Activated gamma-delta T cell treated with anti-CD3 and anti-CD28 coated beads, Interleukin-2, amount 50 U/mL, for 16 hours (primary cell): ENCODE data around the gene SAMD9.
"Not testable (repeated sequence)": the region's sequence is repeated elsewhere in the genome, so short reads cannot be mapped to it uniquely, and the experiment has no call there.

ENCODE experiments used
- DNase-seq: peaks from one replicate; pipeline ENCODE4 v3.0.0-alpha.2; 2020; ENCODE audit warnings: low read depth

SAMD9 gene

DNA sequence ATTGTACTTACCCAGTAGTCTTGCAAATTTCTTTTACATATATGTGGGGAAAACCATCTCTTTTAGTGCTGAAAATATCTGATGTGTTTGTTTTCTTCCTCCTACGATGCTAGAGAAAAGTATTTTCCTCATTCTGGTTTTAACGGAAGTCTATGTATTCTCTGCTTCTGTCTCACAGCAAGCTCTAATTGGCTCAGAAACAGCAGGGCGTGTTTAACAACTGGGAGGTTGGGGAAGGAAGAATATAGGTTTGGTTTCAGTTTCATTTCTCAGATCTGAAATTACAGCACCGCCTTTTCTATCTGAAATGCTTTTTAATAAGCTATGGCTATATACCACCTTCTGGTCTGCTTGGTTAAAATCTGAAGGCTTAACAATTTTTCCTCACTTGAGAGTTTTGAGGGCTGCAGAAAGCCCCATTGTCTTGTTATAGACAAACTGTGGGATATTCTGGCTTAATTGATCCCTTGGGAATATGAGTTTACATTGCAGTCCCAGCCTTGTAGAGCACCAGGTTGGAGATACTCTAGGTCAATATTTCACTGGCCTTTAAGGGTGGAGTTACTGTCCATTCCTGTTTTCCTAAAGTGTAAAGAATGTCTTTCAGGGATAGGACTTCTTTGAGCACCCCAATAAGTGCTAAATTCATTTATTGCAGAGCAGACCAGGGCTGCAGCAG, at the start of gene SAMD9:
Gene SAMD9 (minus strand): TSS at position 128 of the 679 bp plus-strand sequence. CDS start 11,882 bp downstream, outside the sequence.
- peak; percentile 29 for DNase-seq

DNA sequence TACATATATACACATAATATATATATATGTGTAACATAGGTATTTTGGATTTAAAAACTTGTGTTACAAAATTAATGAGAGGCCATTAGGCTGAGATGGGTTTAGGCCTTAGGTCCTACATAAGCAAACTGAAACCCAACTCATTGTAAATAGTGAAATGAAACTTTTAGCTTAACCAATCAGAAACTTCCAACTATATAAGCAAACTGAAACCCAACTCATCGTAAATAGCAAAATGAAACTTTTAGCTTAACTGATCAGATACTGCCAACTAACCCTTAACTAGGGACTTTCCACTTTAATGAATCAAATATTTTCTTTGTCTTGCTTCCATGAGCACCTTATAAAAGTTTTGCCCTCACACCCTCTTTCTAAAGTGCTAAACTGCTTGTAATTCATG, 47.7 kb upstream of the SAMD9 start:
- no peak for DNase-seq

DNA sequence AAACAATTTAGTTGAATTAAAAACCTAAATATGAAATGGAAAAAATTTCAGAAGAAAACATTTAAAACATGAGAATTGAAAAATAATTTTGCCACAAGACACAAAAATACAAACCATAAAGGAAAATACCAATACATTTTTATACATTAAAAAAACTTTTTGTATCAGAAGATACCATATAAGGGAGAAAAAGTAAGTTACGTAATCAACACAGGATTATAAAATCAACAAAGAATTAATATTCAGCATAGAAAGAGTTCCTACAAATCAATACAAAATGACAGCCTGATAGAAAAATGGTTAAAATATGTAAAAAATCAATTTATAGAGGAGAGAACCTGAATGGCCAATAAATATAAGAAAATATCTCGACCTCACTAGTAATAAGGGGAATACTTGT, 47.0 kb upstream of the SAMD9 start:
- no peak for DNase-seq

DNA sequence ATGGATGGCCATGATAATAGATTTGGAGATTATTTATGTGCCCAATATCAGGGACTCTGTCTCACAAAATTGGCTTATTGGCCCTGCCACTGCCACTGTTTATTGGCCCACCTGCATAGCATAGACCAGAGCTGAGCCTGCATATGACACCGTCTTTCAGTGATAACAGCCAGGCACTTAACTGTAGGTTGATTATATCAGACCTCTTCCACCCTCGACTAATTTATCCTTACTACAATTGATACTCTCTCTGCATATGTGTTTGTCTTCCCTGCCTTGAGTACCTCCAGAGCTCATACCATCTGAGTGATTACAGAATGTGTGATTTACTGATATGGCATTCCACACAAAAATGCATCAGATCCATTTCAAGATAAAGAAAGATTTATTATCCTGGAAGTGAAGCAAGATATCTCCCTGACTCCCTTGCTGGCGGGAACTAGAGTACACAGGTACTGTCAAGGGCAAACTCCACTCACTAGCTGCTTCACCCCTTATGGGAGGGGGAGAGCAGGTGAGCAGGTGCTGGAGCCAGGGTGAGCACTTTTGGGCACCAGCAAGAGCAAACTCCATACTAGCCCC, 43.5 kb upstream of the SAMD9 start:
- DNase-seq = no peak

DNA sequence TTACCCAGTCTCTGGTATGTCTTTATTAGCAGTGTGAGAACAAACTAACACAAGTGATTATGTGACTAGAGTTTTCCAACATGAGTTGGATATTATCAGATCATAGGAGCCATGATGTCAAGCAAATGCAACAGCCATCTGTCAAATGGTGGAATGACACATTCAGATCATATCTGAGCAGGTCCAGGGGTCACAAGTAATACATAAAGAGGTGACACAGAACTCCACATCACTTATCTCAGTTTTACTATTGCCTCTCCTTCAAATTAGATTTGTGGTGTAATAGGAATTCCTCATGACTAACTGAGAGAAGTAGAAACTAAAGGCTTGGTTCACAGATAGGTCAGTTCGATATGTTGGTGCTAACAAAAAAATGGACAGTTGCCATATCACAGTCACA, 42.6 kb upstream of the SAMD9 start:
- no peak for DNase-seq

DNA sequence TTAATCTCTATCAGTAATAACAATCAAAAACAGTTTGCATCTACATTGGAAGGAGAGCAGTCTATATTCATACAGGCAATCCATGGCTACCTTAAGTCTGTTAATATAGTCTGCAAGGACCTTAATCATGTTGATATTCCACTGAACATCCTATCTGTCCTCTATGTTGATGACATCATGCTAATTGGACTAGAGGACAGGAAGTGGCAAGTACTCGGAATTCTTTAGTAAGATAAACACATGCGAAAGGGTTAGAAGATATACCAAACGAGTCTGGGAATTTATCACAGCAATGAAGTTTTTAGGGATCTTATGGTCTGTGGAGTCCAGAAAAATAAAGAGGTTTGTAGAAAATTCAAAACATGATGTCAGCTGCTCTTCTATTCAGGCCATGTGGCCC, 41.7 kb upstream of the SAMD9 start:
- no peak for DNase-seq

DNA sequence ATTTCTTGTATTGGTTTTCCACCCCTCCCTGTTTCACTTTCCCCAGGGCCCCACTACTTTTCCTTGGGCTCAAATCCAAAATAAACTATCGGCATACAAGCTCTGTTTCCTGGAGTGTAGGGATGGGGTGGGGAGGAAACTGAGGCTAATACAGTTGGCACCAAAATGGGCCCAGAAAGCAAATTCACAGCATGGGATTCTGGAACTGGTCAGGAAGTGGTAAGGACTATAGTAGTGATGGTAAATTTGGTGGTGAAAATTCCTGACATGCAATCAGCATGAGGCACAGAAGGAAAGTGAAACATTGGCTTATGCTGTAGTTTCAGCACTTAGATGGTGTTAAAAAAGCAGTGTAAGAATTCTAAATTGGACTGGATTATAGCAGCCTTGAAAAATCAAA, 39.1 kb upstream of the SAMD9 start:
- DNase-seq = no peak

DNA sequence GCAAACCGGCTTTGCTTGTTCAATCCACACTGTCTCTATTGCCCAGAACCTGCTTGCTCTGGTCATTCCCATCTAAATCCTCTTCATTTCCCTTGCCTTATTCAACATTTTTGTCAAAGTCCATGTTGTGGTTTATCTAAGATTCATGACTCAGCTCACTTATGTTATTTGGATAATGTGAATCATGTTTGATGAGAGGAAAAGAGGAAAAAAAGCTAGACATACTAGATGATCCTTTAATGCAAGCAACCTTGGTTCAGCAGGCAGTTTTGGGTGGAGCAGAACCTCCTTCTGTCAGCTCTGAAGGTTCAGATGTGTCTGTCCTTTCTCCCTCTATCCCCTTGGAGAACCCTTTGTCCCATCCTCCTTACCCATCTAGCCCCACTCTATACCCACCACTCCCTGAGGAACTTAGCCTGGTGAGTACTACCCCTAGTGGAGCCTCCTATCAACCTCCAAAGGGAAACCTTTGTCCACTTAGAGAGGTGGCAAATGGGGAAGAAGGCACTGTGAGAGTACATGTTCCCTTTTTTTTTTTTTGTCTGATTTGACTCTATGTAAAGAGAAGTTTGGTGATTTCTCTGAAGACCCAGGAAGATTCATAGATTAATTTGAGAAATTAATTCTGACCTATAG, 32.5 kb upstream of the SAMD9 start:
- no peak for DNase-seq

DNA sequence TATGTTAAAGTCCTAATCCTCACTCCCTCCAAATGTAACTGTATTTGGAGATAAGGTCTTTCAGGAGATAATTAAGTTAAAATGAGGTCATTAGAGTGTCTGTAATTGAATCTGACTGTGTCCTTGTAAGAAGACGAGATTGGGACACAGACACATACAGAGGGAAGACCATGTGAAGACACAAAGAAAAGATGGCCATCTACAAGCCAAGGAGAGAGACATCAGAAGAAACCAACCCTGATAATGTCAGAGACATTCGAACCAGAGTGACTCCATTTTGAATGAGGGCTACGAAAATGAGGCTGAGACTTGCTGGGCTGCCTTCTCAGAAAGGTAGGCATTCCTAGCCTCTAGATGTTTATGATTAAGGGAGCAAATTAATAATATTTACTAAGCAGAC, 30.9 kb upstream of the SAMD9 start:
- no peak for DNase-seq

DNA sequence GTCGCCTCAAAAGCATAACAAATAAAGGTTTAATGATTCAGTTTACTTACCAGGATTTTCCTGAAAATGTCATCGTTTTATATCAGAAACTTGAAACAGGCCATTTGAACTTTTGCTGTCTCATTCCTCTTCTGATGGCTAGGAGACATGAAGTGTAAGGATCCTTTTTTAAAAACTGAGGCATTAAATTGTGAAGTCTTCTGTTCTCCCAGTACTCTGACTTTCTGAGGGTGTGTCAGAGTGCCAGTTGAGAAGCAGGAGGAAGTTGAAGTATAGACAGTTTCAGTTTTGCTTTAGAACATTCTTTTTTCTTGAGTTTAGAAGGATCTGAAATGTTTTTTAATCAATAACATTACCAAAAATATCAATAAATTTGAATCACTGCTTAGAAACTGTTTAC, 30.4 kb upstream of the SAMD9 start, which contains the start of gene SAMD9L:
Gene SAMD9L (minus strand): TSS at position 242 of the 400 bp plus-strand sequence. CDS start 12,414 bp downstream, outside the sequence.
- no peak for DNase-seq

DNA sequence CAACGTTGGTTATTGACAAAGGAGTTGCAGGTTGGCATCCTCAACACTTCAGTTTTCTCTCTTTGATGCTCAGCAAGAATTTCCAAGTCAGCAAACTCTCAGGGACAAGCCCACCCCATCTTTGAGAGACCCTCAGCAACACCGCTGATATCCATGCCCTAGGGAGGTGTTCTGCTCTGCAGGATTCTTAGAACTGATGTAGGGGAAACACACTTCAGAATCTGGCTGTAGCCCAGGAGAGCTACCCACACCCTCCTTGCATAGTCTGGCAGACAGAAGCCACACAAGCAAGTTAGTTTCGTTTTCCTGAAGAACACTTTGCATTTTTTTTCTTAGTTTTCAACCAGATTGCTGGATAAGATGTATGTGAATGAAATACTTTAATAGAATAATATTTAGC, 29.6 kb upstream of the SAMD9 start:
- peak; percentile 13 for DNase-seq

DNA sequence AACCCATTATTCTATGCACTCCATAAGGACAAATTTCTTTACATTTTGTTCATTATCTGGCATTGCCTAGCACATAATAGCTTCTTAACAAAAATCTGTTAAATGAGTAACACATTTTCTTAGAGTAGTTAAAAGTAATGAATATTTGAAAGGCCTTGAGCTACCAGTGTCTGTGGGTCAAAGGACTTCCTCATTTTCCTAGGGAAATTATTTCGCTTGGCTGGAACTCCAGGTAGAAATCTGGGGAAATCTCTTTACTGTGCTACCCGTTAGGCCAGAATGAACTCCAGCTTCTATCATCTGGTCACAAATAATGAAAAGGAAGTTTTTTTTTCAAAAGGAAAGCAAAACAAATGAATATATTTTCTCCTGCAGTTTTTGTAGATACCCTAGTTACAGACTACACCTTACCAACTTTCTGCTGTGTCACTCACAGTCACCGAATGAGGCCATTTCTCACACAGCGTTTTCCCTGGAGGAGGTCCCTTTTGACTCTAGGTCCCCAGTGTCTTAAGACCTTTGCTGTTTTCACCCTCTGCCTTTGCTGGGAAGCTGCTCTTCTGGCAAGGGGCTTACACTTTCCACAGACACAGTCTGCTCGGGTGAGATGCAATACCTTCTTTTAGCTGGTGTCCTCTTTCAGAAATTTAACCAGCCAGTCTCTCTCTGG, 28.8 kb upstream of the SAMD9 start:
- DNase-seq = no peak

DNA sequence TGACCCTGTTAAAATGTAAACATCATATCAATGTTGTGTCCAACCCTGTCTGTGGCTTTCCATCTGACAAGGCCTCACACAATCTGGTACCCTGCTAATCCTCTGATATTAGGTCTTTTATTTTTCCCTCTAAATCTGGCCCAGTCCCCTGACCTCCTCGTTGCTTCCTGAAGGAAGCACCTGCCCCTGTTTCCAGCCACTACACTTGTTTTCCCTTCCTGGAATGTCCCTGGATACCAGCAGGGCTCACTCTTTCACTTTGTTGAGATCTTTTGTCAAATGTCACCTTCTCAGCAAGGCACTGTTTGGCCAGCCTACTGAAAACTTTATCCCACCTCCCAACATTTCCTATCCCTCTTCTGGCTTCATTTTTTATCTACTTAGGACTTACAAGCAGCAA, 28.3 kb upstream of the SAMD9 start:
- DNase-seq = no peak

DNA sequence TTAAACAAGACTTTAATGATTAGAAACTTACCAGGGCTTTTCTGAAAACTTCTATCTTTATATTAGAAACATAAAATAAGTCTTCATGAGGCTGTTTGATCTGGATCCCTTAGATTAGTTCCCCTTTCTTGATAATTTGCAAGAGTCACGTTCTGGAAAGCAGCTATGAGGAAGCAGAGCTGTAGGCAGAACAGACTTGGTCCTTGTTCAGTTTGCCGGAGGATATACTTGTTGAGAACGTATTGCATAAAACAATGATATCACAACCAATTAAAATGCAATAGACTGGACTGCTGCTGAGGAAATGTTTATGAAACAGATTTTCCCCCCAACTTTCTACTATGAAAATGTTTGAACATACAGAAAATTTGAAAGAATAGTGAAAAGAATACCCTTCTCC, 27.6 kb upstream of the SAMD9 start:
- DNase-seq = no peak

DNA sequence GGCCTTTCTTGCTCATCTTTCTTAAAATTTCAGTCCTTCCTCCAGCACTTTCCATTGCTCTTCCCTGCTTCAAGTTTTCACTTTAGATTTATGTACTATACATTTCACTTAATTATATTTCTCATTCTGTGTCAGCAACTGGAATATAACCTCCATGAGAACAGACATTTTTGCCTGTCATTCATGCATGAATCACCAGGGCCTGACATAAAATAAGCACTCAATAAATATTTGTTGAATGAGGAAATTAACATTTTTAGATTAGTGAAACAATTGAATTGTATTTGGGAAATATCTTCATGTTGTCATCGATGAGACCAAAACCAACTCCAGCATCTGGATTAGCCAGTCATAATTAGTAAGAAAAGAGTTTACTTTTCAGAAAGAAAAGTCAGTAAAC, 24.3 kb upstream of the SAMD9 start:
- no peak for DNase-seq

DNA sequence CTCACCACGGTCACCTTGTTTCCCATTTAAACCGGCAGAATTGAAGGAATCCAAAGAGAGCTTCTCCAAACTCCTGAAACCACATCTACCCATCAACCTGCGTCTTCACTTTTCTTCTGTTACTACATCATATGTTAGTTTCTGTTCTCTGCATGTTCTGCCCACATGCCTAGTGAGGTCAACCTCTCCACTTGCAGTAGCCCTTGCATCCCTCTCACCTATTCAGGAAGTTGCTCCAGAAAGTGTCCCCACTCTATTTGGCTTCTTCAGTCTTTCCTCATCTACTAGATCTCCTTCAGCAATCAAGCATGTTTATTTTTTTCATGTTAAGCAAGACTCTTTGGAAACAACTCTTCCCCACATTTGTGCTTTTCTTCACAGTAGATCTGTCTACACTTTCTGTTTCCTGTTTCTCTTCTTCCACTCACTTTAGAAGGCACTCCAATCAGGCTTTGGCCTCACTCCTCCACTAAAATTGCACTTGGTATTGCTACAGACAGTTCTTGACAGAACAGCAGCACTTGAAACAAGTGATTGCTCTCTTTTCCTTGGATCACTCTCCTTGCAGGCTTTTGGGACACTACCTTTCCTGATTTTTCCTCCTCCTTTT, 22.9 kb upstream of the SAMD9 start:
- no peak for DNase-seq

DNA sequence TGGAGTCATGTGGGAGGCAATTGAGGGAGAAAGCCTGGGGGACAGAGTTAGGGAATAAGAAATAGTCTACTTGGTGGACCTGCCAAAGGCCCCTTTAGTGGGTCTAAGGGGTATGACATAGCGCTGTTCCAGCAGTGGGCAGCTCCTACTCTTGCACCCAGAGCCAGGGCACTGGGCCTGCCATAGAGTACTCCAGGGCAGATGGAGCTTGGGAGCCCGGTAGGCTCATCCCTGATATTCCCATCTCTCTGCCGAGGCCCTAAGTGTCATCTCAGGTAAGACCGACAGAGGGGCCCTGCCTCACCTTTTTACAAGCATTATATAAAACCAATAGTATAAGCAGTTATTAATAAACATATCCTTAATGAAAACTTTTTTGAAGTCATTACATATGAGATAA, 20.8 kb upstream of the SAMD9 start:
- DNase-seq = no peak

DNA sequence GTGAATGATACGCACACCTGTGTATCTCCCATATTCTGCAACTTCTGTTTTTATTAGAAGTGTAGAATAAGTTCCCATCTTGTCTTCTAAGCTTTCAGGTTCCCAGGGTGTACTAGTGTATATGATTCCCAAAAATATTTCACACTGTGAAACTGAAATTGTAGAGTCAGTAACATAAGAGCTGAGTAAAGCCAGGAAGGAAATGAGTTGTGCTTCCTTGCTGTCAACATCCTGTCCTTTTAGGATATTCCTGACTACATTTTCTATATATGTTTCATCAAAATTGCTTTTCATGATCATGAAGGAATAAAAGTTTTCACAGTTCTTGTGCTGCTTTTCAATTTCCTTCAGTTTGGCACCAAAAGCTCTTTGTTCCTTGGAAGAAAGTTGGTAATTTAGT, 15.2 kb upstream of the SAMD9 start:
- no peak for DNase-seq

DNA sequence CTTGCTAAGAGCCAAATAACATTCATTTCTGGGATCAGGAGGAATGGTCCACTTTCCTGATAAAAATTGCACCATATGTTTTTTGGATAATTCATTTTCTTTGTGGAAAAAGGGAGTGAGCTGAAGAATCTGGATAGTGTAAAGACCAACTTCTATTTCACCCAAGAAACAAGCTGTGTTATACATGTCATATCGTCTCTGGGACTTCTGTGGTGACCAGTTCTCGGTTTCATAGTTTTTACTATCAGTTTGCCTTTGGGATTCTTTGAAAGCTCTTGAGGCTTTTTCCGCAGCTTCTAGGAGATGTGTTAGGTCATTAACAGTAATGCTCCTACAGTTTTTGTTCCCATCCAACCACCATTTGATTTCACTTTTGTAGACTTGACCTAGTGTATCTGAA, 14.4 kb upstream of the SAMD9 start:
- no peak for DNase-seq

DNA sequence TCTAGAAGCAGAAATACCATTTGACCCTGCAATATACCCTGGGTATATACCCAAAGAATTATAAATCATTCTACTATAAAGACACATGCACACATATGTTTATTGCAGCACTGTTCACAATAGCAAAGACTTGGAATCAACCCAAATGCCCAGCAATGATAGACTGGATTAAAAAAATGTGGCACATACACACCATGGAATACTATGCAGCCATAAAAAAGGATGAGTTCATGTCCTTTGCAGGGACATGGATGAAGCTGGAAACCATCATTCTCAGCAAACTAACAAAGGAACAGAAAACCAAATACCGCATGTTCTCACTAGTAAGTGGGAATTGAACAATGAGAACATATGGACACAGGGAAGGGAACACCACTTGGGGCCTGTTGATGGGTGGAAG, 9.2 kb upstream of the SAMD9 start:
- not testable (repeated sequence) for DNase-seq

DNA sequence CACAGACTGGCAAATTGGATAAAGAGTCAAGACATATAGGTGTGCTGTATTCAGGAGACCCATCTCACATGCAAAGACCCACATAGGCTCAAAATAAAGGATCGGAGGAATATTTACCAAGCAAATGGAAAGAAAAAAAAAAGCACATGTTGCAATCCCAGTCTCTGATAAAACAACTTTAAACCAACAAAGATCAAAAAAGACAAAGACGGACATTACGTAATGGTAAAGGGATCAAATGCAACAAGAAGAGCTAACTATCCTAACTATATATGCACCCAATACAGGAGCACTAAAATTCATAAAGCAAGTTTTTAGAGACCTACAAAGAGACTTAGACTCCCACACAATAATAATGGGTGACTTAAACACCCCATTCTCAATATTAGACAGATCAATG, 5.8 kb upstream of the SAMD9 start:
- DNase-seq = not testable (repeated sequence)
